Mesothelial cell of epicardium (in vitro differentiated cells): ENCODE measurements around the gene INHBC. TPM values are rescaled to one million over a fixed set of nuclear protein-coding genes. Genes with fewer than 3 reads are reported as not detected.

Experiments
- DNase-seq, 2 experiments: peaks; one replicate each; pipeline ENCODE4 v3.0.0; 2021; ENCODE audit warnings: low spot score in 2 of 2; ENCODE audit not compliant: unreplicated experiment in 2 of 2
- H3K27ac Mint-ChIP-seq: 2 replicates; pipeline ENCODE4 v1.8.0; 2021; ENCODE audit warnings: mixed read lengths
- H3K27me3 Mint-ChIP-seq: 2 replicates; pipeline ENCODE4 v1.8.0; 2021; ENCODE audit warnings: low read depth, mixed read lengths
- H3K36me3 Mint-ChIP-seq: 2 replicates; pipeline ENCODE4 v1.8.0; 2021; ENCODE audit warnings: mixed read lengths
- H3K4me1 Mint-ChIP-seq: 2 replicates; pipeline ENCODE4 v1.8.0; 2021; ENCODE audit warnings: mixed read lengths
- H3K4me3 Mint-ChIP-seq: 2 replicates; pipeline ENCODE4 v1.8.0; 2021; ENCODE audit warnings: mild to moderate bottlenecking, moderate library complexity, mixed read lengths
- H3K9me3 Mint-ChIP-seq: 2 replicates; pipeline ENCODE4 v1.8.0; 2021; ENCODE audit warnings: mixed read lengths
- total RNA-seq: library from RNA; stranded (reverse); gene quantifications from 3 replicates; pipeline ENCODE4 v1.2.1, GENCODE V29; 2021
- TF ChIP-seq, protein P1 (sequence below): fragments of 200-600 bp; sonication (generic); IDR thresholded peaks from one replicate; pipeline ENCODE4 v1.5.0; 2021; ENCODE audit warnings: antibody characterized with exemption; ENCODE audit not compliant: unreplicated experiment

INHBC gene
- total RNA-seq, 1 donor from 2014 or later, result 0.31 TPM

DNA sequence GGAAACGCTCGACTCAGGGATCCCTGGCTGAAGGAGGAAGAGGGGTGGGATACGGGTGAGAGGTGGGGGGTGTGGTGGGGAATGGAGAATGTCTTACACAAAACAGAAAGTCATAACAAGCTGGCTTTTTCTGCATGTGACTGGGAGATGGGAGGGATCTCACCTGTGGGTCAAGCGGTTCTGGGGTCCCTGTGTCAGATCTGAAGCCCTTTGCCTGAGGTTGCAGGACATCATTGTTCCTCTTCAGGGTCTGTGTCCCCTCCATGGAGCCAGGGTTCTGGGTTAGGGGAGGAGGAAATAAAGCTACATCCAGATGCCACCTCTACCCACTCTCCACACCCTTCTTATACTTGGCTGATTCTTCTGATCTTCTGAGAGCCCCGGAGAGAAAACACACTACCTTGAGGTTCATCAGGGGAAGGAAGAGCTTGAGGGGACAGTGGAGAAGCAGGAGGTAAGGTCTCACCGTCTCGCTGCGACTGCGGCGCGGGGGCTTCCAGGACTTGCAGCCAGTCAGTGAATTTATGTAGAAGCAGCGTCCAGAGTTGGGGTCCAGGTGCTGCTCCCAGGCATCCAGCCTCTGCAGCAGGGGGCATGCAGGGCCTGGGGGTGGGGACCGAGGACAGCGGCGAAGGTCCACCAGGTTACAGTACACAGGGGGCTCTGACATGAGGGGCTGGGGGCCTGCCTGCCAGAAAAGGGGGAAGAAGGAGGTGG is 42.6 kb downstream of the INHBC start:
- Mint-ChIP-seq H3K4me3 (peak overlapping the region; percentile 28), H3K36me3 (no peaks in the 10 kb centered on the region), H3K9me3 (no peaks in the 10 kb centered on the region), H3K4me1 (peaks cover 23% of the 10 kb centered on the region), H3K27ac (no peak overlapping the region), H3K27me3 (peaks cover 91% of the 10 kb centered on the region)
- TF ChIP-seq, protein P1, sequence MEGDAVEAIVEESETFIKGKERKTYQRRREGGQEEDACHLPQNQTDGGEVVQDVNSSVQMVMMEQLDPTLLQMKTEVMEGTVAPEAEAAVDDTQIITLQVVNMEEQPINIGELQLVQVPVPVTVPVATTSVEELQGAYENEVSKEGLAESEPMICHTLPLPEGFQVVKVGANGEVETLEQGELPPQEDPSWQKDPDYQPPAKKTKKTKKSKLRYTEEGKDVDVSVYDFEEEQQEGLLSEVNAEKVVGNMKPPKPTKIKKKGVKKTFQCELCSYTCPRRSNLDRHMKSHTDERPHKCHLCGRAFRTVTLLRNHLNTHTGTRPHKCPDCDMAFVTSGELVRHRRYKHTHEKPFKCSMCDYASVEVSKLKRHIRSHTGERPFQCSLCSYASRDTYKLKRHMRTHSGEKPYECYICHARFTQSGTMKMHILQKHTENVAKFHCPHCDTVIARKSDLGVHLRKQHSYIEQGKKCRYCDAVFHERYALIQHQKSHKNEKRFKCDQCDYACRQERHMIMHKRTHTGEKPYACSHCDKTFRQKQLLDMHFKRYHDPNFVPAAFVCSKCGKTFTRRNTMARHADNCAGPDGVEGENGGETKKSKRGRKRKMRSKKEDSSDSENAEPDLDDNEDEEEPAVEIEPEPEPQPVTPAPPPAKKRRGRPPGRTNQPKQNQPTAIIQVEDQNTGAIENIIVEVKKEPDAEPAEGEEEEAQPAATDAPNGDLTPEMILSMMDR, result no peak
- no peak for DNase-seq

DNA sequence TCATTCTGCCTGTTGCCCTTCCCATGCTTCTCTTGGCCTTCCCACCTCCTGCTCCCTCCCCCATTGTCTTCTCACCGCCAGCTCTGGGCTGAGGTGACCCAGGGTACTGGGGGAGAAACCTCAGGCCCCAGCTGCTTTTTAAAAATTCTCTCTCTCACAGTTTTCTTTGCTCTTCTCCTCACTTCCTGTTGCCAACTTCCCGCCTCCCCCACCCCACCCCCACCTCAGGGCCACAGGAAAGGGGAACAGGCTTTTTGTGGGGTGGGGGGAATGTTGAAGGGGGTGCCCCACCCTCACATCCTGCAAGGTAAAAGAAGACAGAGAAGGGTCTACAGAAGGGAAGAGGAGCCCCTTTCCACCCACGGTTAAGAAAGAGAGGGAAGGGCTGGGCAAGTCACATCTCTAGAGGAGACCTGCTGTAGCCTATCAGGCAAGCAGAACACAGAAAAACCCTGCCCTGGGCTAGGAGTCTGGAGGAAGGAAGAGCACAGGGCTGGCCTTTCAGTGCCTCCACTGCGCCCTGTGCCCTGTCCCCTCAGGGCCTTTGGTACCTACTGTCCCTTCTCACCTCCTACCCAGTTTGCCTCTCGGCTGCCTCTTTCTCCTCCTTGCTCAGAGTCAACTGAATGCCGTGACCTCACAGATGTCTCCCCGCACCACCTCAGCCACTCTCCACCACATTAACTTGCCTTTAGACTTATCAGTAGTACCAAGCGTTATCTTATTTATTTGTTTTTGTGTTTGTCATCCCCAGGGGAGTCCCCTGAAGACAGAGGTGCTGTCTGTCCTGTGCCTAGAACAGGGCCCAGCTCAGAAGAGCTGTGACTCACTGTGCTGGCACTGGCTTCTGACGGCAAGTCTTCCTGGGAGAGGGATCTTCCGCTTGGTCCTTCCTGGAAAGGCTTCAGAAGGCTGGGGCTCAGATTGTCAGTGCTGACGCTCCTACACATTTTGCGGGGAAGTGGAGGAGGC is 43.4 kb downstream of the INHBC start:
- no peak for DNase-seq
- H3K4me3 Mint-ChIP-seq, result no peak overlapping the region
- no peak overlapping the region for H3K27ac Mint-ChIP-seq
- H3K9me3 Mint-ChIP-seq, result no peaks in the 10 kb centered on the region
- H3K36me3 Mint-ChIP-seq, result no peaks in the 10 kb centered on the region
- TF ChIP-seq, protein P1, result no peak
- peaks cover 24% of the 10 kb centered on the region for H3K4me1 Mint-ChIP-seq
- peaks cover 83% of the 10 kb centered on the region for H3K27me3 Mint-ChIP-seq

DNA sequence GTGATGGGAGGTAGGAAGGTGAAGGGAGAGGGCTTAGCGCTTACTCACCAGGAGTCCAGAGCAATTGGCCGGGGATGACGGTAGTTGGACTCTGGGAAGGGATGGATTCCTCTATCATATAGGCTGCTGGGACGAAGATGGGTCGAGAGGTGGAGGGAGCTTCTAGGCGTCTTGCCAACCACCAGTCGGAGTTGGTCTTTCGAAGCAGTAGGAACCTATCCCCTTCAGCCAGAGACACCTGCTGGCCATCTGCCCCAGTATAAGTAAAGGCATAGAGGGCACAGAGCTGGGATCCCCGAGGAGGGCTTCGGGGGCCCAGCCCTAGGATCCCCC is 44.4 kb downstream of the INHBC start:
- Mint-ChIP-seq H3K4me1 (peaks cover 30% of the 10 kb centered on the region), H3K27me3 (peaks cover 73% of the 10 kb centered on the region), H3K4me3 (no peak overlapping the region), H3K9me3 (no peaks in the 10 kb centered on the region), H3K27ac (no peak overlapping the region), H3K36me3 (no peaks in the 10 kb centered on the region)
- TF ChIP-seq, protein P1, result no peak
- no peak for DNase-seq

- Mint-ChIP-seq H3K36me3 (no peaks in the 10 kb centered on the region), H3K4me1 (peaks cover 28% of the 10 kb centered on the region), H3K27ac (no peak within 1 kb of the TSS), H3K4me3 (no peak within 1 kb of the TSS), H3K9me3 (no peaks in the 10 kb centered on the region), H3K27me3 (peaks cover 68% of the 10 kb centered on the region)
- DNase-seq, result no peak
- TF ChIP-seq, protein P1, result no peak
These were observed 45.0 kb downstream of the INHBC start, which contains the start of gene ARHGAP9 for GRCh38 chr12:57479376-57480115. TSS of gene ARHGAP9 (minus strand) at chr12:57479866. CDS start at chr12:57479406, 460 bp downstream.

- H3K27ac Mint-ChIP-seq, result no peak overlapping the region
- H3K4me3 Mint-ChIP-seq, result no peak overlapping the region
- H3K9me3 Mint-ChIP-seq, result no peaks in the 10 kb centered on the region
- TF ChIP-seq, protein P1, result no peak
- no peak for DNase-seq
- peaks cover 15% of the 10 kb centered on the region for H3K4me1 Mint-ChIP-seq
- H3K27me3 Mint-ChIP-seq, result peaks cover 47% of the 10 kb centered on the region
- H3K36me3 Mint-ChIP-seq, result no peaks in the 10 kb centered on the region
These were observed 47.1 kb downstream of the INHBC start for GRCh38 chr12:57481671-57482070.
